ENCODE data around the gene CCDC88C.

The CCDC88C gene

GRCh38 chr14:91261115-91261514 lies 156.5 kb downstream of the CCDC88C start:
- no peaks in the 10 kb centered on the region for H3K79me2 ChIP-seq
- no peak overlapping the region for H2AFZ ChIP-seq
- peaks cover 12% of the 10 kb centered on the region for H3K4me1 ChIP-seq
- H3K4me3 ChIP-seq (ENCODE audit: low read depth, low read length): no peak overlapping the region
- no peak overlapping the region for H3K4me2 ChIP-seq (ENCODE audit: low read length)
- H3K27me3 ChIP-seq (ENCODE audit: control insufficient read depth, insufficient read depth, low read length): no peaks in the 10 kb centered on the region
- no peak overlapping the region for H3K27ac ChIP-seq
- no peak overlapping the region for H3K9ac ChIP-seq
- no peak for TF ChIP-seq CTCF (IDR thresholded peaks at IDR 0.05)
- no peaks in the 10 kb centered on the region for H3K9me3 ChIP-seq (ENCODE audit: control insufficient read depth, low read length)
- H3K36me3 ChIP-seq (ENCODE audit: control insufficient read depth, insufficient read depth, low read length): no peaks in the 10 kb centered on the region

GRCh38 chr14:91258876-91259275 lies 158.7 kb downstream of the CCDC88C start:
- Histone ChIP-seq H2AFZ (no peak overlapping the region), H3K4me1 (peaks cover 11% of the 10 kb centered on the region), H3K36me3 (ENCODE audit: control insufficient read depth, insufficient read depth, low read length) (no peaks in the 10 kb centered on the region), H3K79me2 (no peaks in the 10 kb centered on the region), H3K27ac (no peak overlapping the region), H3K4me3 (ENCODE audit: low read depth, low read length) (no peak overlapping the region), H3K27me3 (ENCODE audit: control insufficient read depth, insufficient read depth, low read length) (no peaks in the 10 kb centered on the region), H3K9ac (no peak overlapping the region), H3K9me3 (ENCODE audit: control insufficient read depth, low read length) (no peaks in the 10 kb centered on the region), H3K4me2 (ENCODE audit: low read length) (no peak overlapping the region)
- no peak for TF ChIP-seq CTCF (IDR thresholded peaks at IDR 0.05)

GRCh38 chr14:91258011-91258618 lies 159.5 kb downstream of the CCDC88C start:
- H3K27ac ChIP-seq: no peak overlapping the region
- TF ChIP-seq CTCF (IDR thresholded peaks at IDR 0.05): no peak

GRCh38 chr14:91257328-91258010 lies 160.2 kb downstream of the CCDC88C start:
- Histone ChIP-seq H3K4me2 (ENCODE audit: low read length) (no peak overlapping the region), H2AFZ (peak overlapping the region; percentile 71), H3K9ac (no peak overlapping the region), H3K79me2 (no peaks in the 10 kb centered on the region), H3K4me1 (peaks cover 19% of the 10 kb centered on the region), H3K27ac (no peak overlapping the region), H3K36me3 (ENCODE audit: control insufficient read depth, insufficient read depth, low read length) (no peaks in the 10 kb centered on the region), H3K4me3 (ENCODE audit: low read depth, low read length) (no peak overlapping the region), H3K27me3 (ENCODE audit: control insufficient read depth, insufficient read depth, low read length) (no peaks in the 10 kb centered on the region), H3K9me3 (ENCODE audit: control insufficient read depth, low read length) (no peaks in the 10 kb centered on the region)
- no peak for TF ChIP-seq CTCF (IDR thresholded peaks at IDR 0.05)

More at GRCh38 chr14:91258011-91258618, 159.5 kb downstream of the CCDC88C start:
- H3K9me3 ChIP-seq (ENCODE audit: control insufficient read depth, low read length): no peaks in the 10 kb centered on the region
- no peak overlapping the region for H3K9ac ChIP-seq
- no peak overlapping the region for H2AFZ ChIP-seq
- H3K27me3 ChIP-seq (ENCODE audit: control insufficient read depth, insufficient read depth, low read length): no peaks in the 10 kb centered on the region
- no peak overlapping the region for H3K4me2 ChIP-seq (ENCODE audit: low read length)
- peaks cover 13% of the 10 kb centered on the region for H3K4me1 ChIP-seq
- H3K4me3 ChIP-seq (ENCODE audit: low read depth, low read length): no peak overlapping the region
- no peaks in the 10 kb centered on the region for H3K36me3 ChIP-seq (ENCODE audit: control insufficient read depth, insufficient read depth, low read length)
- H3K79me2 ChIP-seq: no peaks in the 10 kb centered on the region

GRCh38 chr14:91256661-91257060 lies 161.0 kb downstream of the CCDC88C start:
- Histone ChIP-seq H3K4me3 (ENCODE audit: low read depth, low read length) (no peak overlapping the region), H2AFZ (no peak overlapping the region), H3K27me3 (ENCODE audit: control insufficient read depth, insufficient read depth, low read length) (no peaks in the 10 kb centered on the region), H3K27ac (no peak overlapping the region), H3K9me3 (ENCODE audit: control insufficient read depth, low read length) (no peaks in the 10 kb centered on the region), H3K9ac (no peak overlapping the region), H3K36me3 (ENCODE audit: control insufficient read depth, insufficient read depth, low read length) (no peaks in the 10 kb centered on the region), H3K79me2 (no peaks in the 10 kb centered on the region), H3K4me2 (ENCODE audit: low read length) (no peak overlapping the region), H3K4me1 (peaks cover 19% of the 10 kb centered on the region)
- TF ChIP-seq CTCF (IDR thresholded peaks at IDR 0.05): no peak

Data from parathyroid adenoma (tissue), 2 donors.